H9 (cell line): ENCODE results near the gene VCX3B. TPM values are rescaled to one million over a fixed set of nuclear protein-coding genes. Genes with fewer than 3 reads are reported as not detected.

Experiments
- DNase-seq: peaks from one replicate; pipeline ENCODE4 v3.0.0-alpha.2; 2017
- H2AFZ ChIP-seq: one replicate; pipeline ENCODE4 v1.6.1; 2013; ENCODE audit warnings: mild to moderate bottlenecking, low read length, control low read depth, moderate library complexity
- H2AK5ac ChIP-seq: 2 replicates; pipeline ENCODE4 v1.6.1; 2013; ENCODE audit warnings: low read length, control low read depth, mixed read lengths; ENCODE audit not compliant: insufficient read length
- H2BK120ac ChIP-seq: one replicate; pipeline ENCODE4 v1.6.1; 2013; ENCODE audit warnings: low read depth, mild to moderate bottlenecking, low read length, control low read depth, inconsistent platforms; ENCODE audit not compliant: poor library complexity, severe bottlenecking
- H2BK12ac ChIP-seq: 2 replicates; pipeline ENCODE4 v1.6.1; 2013; ENCODE audit warnings: low read length, control low read depth, mixed read lengths, low read depth; ENCODE audit not compliant: insufficient read length
- H2BK15ac ChIP-seq: 2 replicates; pipeline ENCODE4 v1.6.1; 2013; ENCODE audit warnings: low read depth, low read length, control low read depth
- H2BK20ac ChIP-seq: one replicate; pipeline ENCODE4 v1.6.1; 2013; ENCODE audit warnings: low read depth, mild to moderate bottlenecking, low read length, control low read depth, inconsistent platforms; ENCODE audit not compliant: poor library complexity, severe bottlenecking
- H2BK5ac ChIP-seq: 2 replicates; pipeline ENCODE4 v1.6.1; 2013; ENCODE audit warnings: low read length, control low read depth, mixed read lengths; ENCODE audit not compliant: insufficient read length
- H3K14ac ChIP-seq: 2 replicates; pipeline ENCODE4 v1.6.1; 2013; ENCODE audit warnings: low read length, control low read depth; ENCODE audit not compliant: insufficient read depth
- H3K18ac ChIP-seq: 2 replicates; pipeline ENCODE4 v1.6.1; 2013; ENCODE audit warnings: low read depth, mild to moderate bottlenecking, mixed read lengths, low read length, control low read depth; ENCODE audit not compliant: insufficient read length
- H3K23ac ChIP-seq: 2 replicates; pipeline ENCODE4 v1.6.1; 2013; ENCODE audit warnings: low read length, control low read depth, mixed read lengths, low read depth; ENCODE audit not compliant: insufficient read length
- H3K23me2 ChIP-seq: 2 replicates; pipeline ENCODE4 v1.6.1; 2013; ENCODE audit warnings: low read depth, mild to moderate bottlenecking, mixed read lengths, low read length, control low read depth; ENCODE audit not compliant: insufficient read length, poor library complexity, severe bottlenecking
- H3K27ac ChIP-seq: 2 replicates; pipeline ENCODE4 v1.5.1; 2013; ENCODE audit warnings: low read length, control low read depth, mixed read lengths, low read depth; ENCODE audit not compliant: insufficient read length
- H3K27me3 ChIP-seq: 2 replicates; pipeline ENCODE4 v1.6.1; 2013; ENCODE audit warnings: low read length, control low read depth, inconsistent platforms; ENCODE audit not compliant: insufficient read depth
- H3K4ac ChIP-seq: 2 replicates; pipeline ENCODE4 v1.6.1; 2013; ENCODE audit warnings: low read depth, mild to moderate bottlenecking, control low read depth, inconsistent platforms, low read length, moderate library complexity
- H3K4me1 ChIP-seq: 2 replicates; pipeline ENCODE4 v1.6.1; 2013; ENCODE audit warnings: low read length, control low read depth, inconsistent platforms; ENCODE audit not compliant: insufficient read depth
- H3K4me2 ChIP-seq: 2 replicates; pipeline ENCODE4 v1.6.1; 2013; ENCODE audit warnings: low read length, control low read depth, mixed read lengths; ENCODE audit not compliant: insufficient read length, insufficient read depth
- H3K56ac ChIP-seq: 2 replicates; pipeline ENCODE4 v1.6.1; 2013; ENCODE audit warnings: low read depth, mild to moderate bottlenecking, mixed read lengths, low read length, control low read depth; ENCODE audit not compliant: insufficient read length
- H3K79me1 ChIP-seq: 2 replicates; pipeline ENCODE4 v1.6.1; 2013; ENCODE audit warnings: low read depth, mild to moderate bottlenecking, moderate library complexity, low read length, control low read depth, inconsistent platforms; ENCODE audit not compliant: insufficient read depth, poor library complexity, severe bottlenecking
- H3K79me2 ChIP-seq: 2 replicates; pipeline ENCODE4 v1.6.1; 2013; ENCODE audit warnings: low read length, control low read depth, inconsistent platforms; ENCODE audit not compliant: insufficient read depth
- H3K9ac ChIP-seq: 2 replicates; pipeline ENCODE4 v1.6.1; 2013; ENCODE audit warnings: low read length, control low read depth, mixed read lengths; ENCODE audit not compliant: insufficient read length; ENCODE audit errors: extremely low read depth
- H3K9me3 ChIP-seq: one replicate; pipeline ENCODE4 v1.6.1; 2013; ENCODE audit warnings: low read depth, low read length, inconsistent platforms; ENCODE audit not compliant: control insufficient read depth
- H3T11ph ChIP-seq: one replicate; pipeline ENCODE4 v1.6.1; 2013; ENCODE audit warnings: mild to moderate bottlenecking, low read length, control low read depth, inconsistent platforms
- H4K20me1 ChIP-seq: one replicate; pipeline ENCODE4 v1.6.1; 2013; ENCODE audit not compliant: control insufficient read depth, insufficient read length, insufficient read depth
- H4K5ac ChIP-seq: 2 replicates; pipeline ENCODE4 v1.6.1; 2013; ENCODE audit warnings: low read depth, mild to moderate bottlenecking, mixed read lengths, low read length, control low read depth; ENCODE audit not compliant: insufficient read length
- H4K8ac ChIP-seq: replicated peaks from 2 replicates; pipeline ENCODE4 v1.6.1; 2013; ENCODE audit warnings: low read length, control low read depth, mixed read lengths, low read depth; ENCODE audit not compliant: insufficient read length
- H4K91ac ChIP-seq: 2 replicates; pipeline ENCODE4 v1.6.1; 2013; ENCODE audit warnings: low read depth, mild to moderate bottlenecking, moderate library complexity, mixed read lengths, low read length, control low read depth; ENCODE audit not compliant: insufficient read length
- H3K27ac Mint-ChIP-seq, 3 experiments: 2 replicates in 2 of 3; 3 replicates in 1 of 3; pipeline ENCODE4 v1.8.0; 2020 to 2021; ENCODE audit warnings: mixed read lengths in 3 of 3, mild to moderate bottlenecking in 1 of 3, moderate library complexity in 1 of 3
- H3K27me3 Mint-ChIP-seq: 2 replicates; pipeline ENCODE4 v1.8.0; 2021; ENCODE audit warnings: low read depth, mild to moderate bottlenecking, moderate library complexity, mixed read lengths
- H3K36me3 Mint-ChIP-seq, 3 experiments: 2 replicates in 2 of 3; 3 replicates in 1 of 3; pipeline ENCODE4 v1.8.0; 2020 to 2021; ENCODE audit warnings: low read depth in 3 of 3, mixed read lengths in 3 of 3; ENCODE audit not compliant: insufficient read depth in 1 of 3
- H3K4me1 Mint-ChIP-seq, 2 experiments: 2 replicates each; pipeline ENCODE4 v1.8.0; 2020; ENCODE audit warnings: mixed read lengths in 2 of 2
- H3K4me3 Mint-ChIP-seq, 2 experiments: 2 replicates in 1 of 2; 3 replicates in 1 of 2; pipeline ENCODE4 v1.8.0; 2020 to 2021; ENCODE audit warnings: mild to moderate bottlenecking in 2 of 2, mixed read lengths in 2 of 2, moderate library complexity in 1 of 2
- H3K9me3 Mint-ChIP-seq, 2 experiments: 2 replicates in 1 of 2; 3 replicates in 1 of 2; pipeline ENCODE4 v1.8.0; 2020; ENCODE audit warnings: mild to moderate bottlenecking in 2 of 2, mixed read lengths in 2 of 2, moderate library complexity in 1 of 2
- CTCF ChIP-seq: fragments of 200-600 bp; sonication (generic); conservative IDR thresholded peaks from 3 replicates; pipeline ENCODE4 v1.8.0; 2021; ENCODE audit warnings: antibody characterized with exemption, mild to moderate bottlenecking
- WGBS: extraction: QIAGEN DNeasy Blood & Tissue Kit; methylation state at CpG from one replicate; pipeline ENCODE4 v1.1.7; 2013; ENCODE audit warnings: missing lambda C conversion rate, low lambda C conversion rate, mixed read lengths; ENCODE audit not compliant: insufficient read length; ENCODE audit errors: extremely low coverage; 5-methylcytosine and 5-hydroxymethylcytosine counted together
- total RNA-seq: library from RNA; stranded (reverse); gene quantifications from 2 replicates; pipeline ENCODE4 v1.2.1, GENCODE V29; 2021

The VCX3B gene
- total RNA-seq, 1 experiment from 2014 or later, result not detected

- Histone ChIP-seq H3K56ac (no peak overlapping the region), H3K14ac (no peak overlapping the region), H3K27ac (no peak overlapping the region), H3K9me3 (no peaks in the 10 kb centered on the region), H4K20me1 (no peaks in the 10 kb centered on the region), H3K23me2 (no peaks in the 10 kb centered on the region), H3K27me3 (no peaks in the 10 kb centered on the region), H4K5ac (no peak overlapping the region), H3K9ac (no peak overlapping the region), H3K4ac (no peak overlapping the region), H2BK12ac (no peak overlapping the region), H3K79me2 (no peaks in the 10 kb centered on the region), H2BK5ac (no peak overlapping the region), H3T11ph (no peak overlapping the region), H3K4me2 (no peak overlapping the region), H2BK15ac (no peak overlapping the region), H3K4me1 (peaks cover 2% of the 10 kb centered on the region; the same call in 1 of the 2 replicates), H3K18ac (no peak overlapping the region), H2AK5ac (no peak overlapping the region), H4K8ac (no peak overlapping the region), H4K91ac (no peak overlapping the region), H3K23ac (no peak overlapping the region), H2BK20ac (no peak overlapping the region), H2BK120ac (no peak overlapping the region), H3K79me1 (no peaks in the 10 kb centered on the region), H2AFZ (no peak overlapping the region)
- no peaks in the 10 kb centered on the region; a peak in 1 of 7 replicates for H3K36me3 Mint-ChIP-seq
- no peaks in the 10 kb centered on the region for H3K9me3 Mint-ChIP-seq
- TF ChIP-seq CTCF, result no peak
- no CpG with 5 or more reads among the region's 6 CpGs for WGBS
- H3K27ac Mint-ChIP-seq, result no peak overlapping the region
- no peak overlapping the region for H3K4me3 Mint-ChIP-seq
- DNase-seq, result no peak
- no peaks in the 10 kb centered on the region; the same call in 1 of the 2 replicates for H3K27me3 Mint-ChIP-seq
- H3K4me1 Mint-ChIP-seq, result peaks cover 3% of the 10 kb centered on the region in 2 experiments
Observed at GRCh38 chrX:8429692-8430249, 34.9 kb upstream of the VCX3B start.
